SKM-1 treated with dmso at 0.1 percent for 144 hours (cell line): ENCODE results near the gene PSMB9.
A peak's percentile ranks its signal among the peaks of the same experiment; 100 is the strongest.

ENCODE experiments used
- DNase-seq: peaks from one replicate; lab custom pipeline; 2025; ENCODE audit not compliant: unreplicated experiment; lab: John Stamatoyannopoulos, UW

The PSMB9 gene

DNA sequence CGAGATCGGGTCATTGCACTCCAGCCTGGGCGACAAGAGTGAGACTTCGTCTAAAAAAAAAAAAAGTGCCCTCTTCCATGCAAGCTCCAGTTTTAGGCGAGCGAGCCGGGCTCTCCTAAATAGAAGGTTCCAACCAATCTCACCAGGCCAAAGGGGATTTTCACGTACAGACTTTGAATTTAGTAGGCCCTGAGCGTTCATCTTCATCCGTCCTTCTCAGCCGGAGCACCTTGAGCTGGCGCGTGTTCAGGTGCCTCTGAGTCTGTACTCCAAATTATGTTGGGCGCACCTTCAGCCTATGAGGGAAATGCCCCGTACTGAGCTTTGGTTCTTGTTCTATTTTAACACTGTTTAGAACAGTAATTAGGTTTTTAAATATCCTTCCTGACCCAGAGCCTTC, 14.6 kb upstream of the PSMB9 start:
- DNase-seq: no peak

DNA sequence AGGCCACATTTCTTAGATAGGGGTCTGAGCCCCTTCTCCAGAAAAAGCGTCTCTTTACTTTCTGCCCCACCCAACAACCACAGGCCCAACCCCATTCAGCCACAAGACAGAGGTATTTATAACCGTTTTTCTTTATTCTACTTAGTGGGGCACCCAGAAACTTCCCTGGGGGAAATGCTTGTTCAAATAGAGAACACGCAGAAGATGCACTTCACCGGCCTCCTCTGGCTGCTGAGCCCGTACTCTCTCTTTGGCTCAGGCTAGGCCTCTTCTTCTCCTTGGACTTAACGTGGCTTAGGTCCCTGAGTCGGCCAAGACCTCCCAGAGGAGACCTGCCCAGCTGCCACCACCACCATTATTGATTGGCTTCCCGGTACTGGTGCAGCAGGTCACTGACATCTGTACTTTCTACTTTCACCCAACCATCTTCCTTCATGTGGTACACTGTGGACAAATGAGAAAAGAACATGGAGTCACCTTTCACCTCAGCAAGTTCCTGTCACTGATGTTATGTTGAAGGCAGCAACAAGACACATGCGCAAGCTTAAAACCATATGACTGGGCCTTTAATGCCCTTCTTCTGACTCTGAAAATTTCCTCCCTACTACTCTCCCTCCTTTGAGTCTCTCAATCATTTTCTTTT, 13.3 kb upstream of the PSMB9 start:
- DNase-seq: no peak

GRCh38 chr6:32842021-32842650, 11.9 kb upstream of the PSMB9 start:
- no peak for DNase-seq

DNA sequence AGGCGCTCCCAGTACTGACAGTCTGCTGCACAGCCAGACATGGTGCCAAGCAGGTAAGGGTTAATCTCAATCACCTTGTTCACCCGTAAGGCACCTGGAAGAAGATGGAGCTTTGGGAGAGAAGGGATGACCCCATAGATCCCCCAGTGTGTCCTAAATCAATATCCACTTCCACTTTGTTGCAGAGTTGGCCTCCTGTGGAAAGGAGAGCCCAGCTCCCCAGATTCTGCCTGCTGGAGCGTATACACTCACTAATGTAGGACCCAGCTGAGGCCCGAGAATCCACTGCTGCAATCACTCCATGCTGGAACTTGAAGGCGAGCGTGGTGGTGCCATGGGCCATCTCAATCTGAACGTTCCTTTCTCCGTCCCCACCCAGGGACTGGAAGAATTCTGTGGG, 11.3 kb upstream of the PSMB9 start:
- no peak for DNase-seq

DNA sequence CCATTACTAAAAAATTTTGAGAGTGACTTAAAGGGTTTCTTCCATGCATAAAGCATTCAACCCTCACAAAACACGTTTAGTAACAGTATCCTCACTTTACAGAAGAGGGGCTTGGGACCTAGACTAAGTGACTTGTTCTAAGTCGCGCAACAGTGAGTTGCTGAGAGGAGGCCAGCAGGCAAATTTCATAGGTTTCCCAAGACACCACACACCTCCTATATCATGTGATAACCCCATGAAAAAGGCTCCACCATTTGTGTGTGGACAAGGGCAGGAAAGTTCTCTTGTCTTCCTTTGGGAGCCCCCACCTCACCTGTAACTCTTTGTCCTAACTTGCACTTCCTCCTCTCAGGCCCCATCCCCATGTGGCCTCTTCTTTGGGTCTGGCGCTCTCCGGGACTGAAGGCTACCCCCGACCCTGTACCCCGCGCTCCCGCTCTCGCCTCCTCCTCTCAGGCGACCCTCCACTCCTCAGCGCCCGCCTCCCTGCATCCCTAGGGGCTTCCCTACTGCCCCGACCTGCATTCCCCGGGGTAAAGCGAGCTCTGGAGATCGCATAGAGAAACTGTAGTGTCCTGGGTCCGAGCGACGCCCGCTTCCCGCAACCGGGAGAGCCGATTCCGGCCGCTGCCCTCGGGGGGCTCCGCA, 10.5 kb upstream of the PSMB9 start:
- no peak for DNase-seq

DNA sequence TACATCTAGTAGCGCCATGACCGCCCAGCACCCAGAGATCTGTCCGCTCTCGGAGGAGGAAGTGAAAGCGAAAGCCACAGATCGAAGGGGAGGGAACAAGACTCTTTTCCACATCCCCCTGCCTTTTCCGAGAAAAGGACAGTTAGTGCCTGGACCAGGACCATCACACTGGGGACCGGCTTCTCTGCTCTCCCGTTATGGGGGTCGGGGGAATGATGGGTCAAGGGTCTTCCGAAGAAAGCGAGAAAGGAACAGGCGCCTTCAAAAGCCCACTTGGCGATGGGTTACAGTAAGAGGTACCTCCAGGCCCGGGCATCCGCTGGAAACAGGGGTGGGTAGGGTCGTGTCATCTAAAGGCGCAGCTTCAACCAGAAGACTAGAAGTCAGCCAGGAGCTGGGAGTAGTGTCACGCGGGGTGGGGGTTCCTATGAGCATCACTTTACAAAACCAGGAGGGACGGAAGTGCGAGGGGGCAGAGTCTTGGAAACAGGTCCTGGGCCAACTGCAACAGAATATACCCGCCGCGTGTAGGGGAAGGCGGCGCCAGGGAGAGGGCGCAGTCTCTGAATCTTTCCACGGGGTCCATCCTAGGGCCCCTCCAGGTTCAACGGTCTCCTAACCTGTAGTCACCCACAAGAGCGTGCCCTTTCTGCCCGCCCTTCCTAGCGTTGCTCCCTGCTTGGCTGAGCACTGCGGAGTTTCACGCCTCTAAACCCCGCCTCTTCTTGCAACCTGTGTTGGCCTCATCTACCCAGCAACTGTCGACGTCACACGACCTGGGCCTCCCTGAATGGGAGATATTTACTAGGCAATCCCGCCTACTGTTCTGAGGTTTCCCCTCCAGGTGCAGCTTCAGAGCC, 9.8 kb upstream of the PSMB9 start, which contains the start of gene PSMB8:
Gene PSMB8, minus strand, starts transcription at position 69 of the 860 bp plus-strand sequence. Its CDS starts 51 bp downstream, at position 18.
- peak; percentile 95 for DNase-seq

DNA sequence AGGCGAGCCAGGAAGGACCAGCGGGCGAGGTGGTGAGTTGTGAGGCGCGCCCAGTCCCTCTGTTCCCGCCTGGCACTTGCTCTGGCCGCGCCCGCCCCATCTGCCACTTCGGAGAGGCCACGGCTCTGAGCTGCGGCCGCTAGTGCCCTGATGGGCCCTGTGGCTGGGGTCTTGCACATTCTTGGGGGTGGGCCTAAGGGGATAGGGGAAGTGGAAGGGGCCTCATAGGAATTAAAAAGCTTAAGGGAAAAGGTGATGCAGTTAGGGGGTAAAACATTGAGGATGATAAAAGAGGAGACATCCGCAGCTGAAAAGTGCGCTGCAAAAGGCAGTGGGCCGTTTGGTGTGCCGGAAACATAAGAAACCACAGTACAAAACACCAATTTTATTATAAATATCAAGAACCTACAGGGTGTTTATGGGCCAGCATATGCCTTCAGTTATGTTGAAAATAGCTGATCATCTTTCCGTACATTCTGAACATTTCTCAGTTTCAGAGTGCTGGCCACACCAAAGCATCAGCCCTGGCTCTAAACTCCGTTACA, 9.1 kb upstream of the PSMB9 start:
- no peak for DNase-seq

- DNase-seq: peak; percentile 43
Measured at GRCh38 chr6:32845384-32845884, 8.6 kb upstream of the PSMB9 start.

DNA sequence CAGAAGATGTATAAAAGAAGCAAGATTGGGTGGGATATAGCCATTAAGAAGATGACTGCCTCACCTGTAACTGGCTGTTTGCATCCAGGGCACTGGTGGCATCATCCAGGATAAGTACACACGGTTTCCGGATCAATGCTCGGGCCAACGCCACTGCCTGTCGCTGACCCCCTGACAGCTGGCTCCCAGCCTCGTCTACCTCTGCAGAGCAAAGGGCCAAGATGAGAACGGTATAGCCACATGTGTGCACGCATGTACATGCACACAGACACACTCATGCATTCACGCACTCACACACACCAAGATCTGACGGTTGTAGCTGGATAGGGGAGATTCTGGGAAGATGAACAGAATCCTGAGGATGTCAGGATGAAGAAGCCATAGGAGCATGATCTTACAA, 7.0 kb upstream of the PSMB9 start:
- no peak for DNase-seq

- no peak for DNase-seq
Measured at GRCh38 chr6:32847795-32848194, 6.2 kb upstream of the PSMB9 start.

DNA sequence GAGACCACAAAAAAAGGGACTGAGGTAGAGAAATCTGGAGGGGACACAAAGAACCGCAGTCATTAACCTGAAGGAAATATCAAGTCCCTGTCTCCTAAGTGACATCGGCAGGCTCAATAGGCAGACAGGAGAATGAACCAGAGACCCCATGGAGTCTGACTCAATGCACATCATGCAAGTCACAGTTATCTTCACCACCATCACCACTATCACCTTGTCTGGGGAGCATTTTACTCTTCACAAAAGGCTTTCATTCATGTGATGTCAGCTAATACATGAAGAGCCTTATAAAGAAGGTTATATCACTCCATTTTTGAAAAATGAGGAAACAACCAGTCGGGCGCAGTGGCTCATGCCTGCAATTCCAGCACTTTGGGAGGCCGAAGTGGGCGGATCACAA, 4.9 kb upstream of the PSMB9 start:
- no peak for DNase-seq

- DNase-seq: no peak
Measured at GRCh38 chr6:32851025-32851424, 3.0 kb upstream of the PSMB9 start.

DNA sequence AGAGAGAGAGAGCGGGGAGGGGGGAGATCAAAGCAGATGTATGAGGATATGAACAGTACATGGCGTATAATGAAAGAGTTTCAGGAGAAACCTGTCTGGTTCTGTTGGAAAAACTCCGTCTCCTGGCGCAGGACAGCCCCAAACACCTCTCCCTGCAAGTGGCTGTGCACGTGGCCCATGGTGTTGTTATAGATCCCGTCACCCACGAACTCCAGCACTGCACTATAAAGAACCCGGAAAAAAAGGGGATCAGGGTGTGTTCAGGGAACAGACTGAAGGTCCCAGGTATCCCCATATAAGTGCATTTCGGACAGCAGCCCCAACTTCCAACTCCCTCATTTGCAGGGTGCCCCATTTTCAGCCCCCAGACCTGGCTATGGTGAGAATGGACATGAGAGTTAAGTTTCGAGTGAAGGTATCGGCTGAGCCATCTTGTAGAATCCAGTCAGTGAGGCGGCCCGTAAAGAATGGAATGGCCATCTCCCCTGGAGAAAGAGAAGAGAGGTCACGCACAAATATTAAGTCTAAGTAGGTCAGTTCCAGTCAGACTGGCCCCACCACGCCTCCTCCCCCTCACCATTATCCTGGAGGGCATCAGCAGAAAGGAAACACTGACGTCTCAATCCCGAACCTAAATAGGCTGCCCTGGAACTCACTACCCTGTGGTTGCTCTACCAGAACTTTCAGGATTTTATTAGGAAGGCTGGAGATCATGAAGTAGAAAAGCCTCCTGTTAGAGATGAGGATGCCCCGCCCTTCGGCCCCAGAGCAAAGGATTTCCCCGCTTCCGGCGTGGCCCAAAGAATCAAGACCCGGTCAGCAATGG, 1.8 kb upstream of the PSMB9 start:
- DNase-seq: no peak

DNA sequence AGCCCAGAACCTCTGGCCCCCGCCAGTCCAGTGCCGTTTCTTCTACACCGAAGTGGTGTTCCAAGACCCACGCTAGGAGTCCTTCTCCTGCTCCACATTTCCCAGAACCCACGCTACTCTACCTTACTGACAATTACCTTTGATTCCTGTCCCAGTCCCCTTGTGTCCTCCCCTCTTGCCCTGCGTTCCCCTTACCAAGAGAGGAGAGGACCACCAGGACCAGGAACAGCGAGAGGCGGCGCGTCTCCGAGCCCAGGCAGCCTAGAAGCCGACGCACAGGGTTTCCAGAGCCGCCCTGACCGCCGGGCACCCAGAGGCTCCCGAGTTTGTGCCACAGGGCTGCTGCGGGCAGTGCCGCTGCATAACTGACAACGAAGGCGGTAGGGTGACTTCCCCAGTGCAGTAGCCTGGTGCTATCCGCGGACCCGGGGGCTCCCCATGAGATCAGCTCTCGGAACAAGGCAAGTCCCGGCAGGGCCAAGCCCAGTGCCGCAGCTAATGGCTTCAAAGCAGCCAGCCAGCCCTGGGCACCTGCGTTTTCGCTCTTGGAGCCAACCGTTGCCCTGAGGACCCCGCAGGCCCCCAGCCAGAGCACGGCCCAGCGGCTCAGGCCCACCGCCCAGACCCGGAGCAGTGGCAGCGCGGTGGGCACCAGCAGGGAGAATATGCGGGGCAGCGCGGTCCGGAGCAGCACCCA, 1.0 kb upstream of the PSMB9 start:
- DNase-seq: no peak

- peak; percentile 20 for DNase-seq
Measured at GRCh38 chr6:32854376-32855178, 585 bp downstream of the PSMB9 start.

- DNase-seq: no peak
Measured at GRCh38 chr6:32855467-32856174, 1.6 kb downstream of the PSMB9 start.

GRCh38 chr6:32857156-32857891, 3.3 kb downstream of the PSMB9 start:
- no peak for DNase-seq
